ENCODE measurements around the gene SURF1. TPM values are rescaled to one million over a fixed set of nuclear protein-coding genes. Genes with fewer than 3 reads are reported as not detected.
A peak's percentile ranks its signal among the peaks of the same experiment; 100 is the strongest.

SURF1 gene
- total RNA-seq, 1 experiment from 2014 or later = 28.1 TPM

DNA sequence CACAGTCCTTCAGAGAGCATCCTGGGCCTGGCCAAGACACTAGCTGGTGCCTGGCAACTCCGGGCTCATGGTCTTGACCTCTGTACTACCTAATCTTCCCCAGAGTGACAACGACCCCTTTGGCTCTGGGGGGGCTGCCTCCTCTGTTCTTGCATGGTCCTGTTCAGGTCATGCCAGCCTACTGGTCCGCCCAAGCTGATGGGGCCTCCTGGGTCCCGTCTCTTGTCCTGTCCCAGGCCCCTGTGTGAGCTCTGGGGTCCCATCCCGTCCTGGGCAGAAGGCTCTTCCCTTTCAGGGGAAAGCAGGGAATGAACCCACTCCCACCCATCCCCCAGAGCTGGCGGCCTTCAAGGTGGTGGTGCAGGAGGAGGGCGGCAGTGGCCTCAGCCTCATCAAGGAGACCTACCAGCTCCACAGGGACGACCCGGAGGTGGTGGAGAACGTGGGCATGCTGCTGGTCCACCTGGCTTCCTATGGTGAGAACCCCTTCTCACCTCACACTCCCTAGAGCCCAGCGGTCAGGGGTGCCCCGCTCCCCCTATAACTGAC is 48.2 kb upstream of the SURF1 start:
- ChIA-PET POLR2A (ENCODE audit: unreplicated experiment) (no interaction called here), CTCF (no interaction called here)
- Histone ChIP-seq H3K4me2 (ENCODE audit: low read length) (no peak overlapping the region), H3K79me2 (ENCODE audit: low read length) (no peaks in the 10 kb centered on the region), H3K27me3 (ENCODE audit: low read length) (no peaks in the 10 kb centered on the region), H3K9me3 (ENCODE audit: low read length) (no peaks in the 10 kb centered on the region), H3K4me1 (ENCODE audit: insufficient read depth, low read length) (no peaks in the 10 kb centered on the region), H3K9ac (ENCODE audit: low read length) (no peak overlapping the region), H3K4me3 (ENCODE audit: low read length) (no peak overlapping the region), H2AFZ (ENCODE audit: low read length) (no peak overlapping the region), H4K20me1 (ENCODE audit: low read length) (no peaks in the 10 kb centered on the region), H3F3A (ENCODE audit: low read length, unreplicated experiment) (no peaks in the 10 kb centered on the region), H3K36me3 (ENCODE audit: low read depth, low read length) (peaks cover 17% of the 10 kb centered on the region; the same call in 1 of the 2 replicates), H3K9me2 (replicated peaks; ENCODE audit: low read length) (no peaks in the 10 kb centered on the region), H3K27ac (ENCODE audit: low read length) (no peak overlapping the region)
- no peak for ATAC-seq
- intact Hi-C loops (cut with micrococcal nuclease) = no loop called here
- DNase-seq = no peak
- TF ChIP-seq EZH2phosphoT487 (IDR thresholded peaks at IDR 0.05; ENCODE audit: borderline replicate concordance, low read length) (no peak), EZH2 (IDR thresholded peaks at IDR 0.05; ENCODE audit: low read length, unreplicated experiment) (no peak)
- TF ChIP-seq, protein P1, sequence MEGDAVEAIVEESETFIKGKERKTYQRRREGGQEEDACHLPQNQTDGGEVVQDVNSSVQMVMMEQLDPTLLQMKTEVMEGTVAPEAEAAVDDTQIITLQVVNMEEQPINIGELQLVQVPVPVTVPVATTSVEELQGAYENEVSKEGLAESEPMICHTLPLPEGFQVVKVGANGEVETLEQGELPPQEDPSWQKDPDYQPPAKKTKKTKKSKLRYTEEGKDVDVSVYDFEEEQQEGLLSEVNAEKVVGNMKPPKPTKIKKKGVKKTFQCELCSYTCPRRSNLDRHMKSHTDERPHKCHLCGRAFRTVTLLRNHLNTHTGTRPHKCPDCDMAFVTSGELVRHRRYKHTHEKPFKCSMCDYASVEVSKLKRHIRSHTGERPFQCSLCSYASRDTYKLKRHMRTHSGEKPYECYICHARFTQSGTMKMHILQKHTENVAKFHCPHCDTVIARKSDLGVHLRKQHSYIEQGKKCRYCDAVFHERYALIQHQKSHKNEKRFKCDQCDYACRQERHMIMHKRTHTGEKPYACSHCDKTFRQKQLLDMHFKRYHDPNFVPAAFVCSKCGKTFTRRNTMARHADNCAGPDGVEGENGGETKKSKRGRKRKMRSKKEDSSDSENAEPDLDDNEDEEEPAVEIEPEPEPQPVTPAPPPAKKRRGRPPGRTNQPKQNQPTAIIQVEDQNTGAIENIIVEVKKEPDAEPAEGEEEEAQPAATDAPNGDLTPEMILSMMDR (conservative IDR thresholded peaks at IDR 0.05; ENCODE audit: low read depth, low read length) = no peak
- no TSS peak for BruUV-seq (replicated peaks)

- ATAC-seq (peak; percentile 48), DNase-seq (peak; percentile 51)
- POLR2A ChIA-PET (ENCODE audit: unreplicated experiment) = no interaction called here
Observed at GRCh38 chr9:133403766-133404453, 47.6 kb upstream of the SURF1 start.

More at GRCh38 chr9:133403766-133404453, 47.6 kb upstream of the SURF1 start:
- TF ChIP-seq, protein P1 (conservative IDR thresholded peaks at IDR 0.05; ENCODE audit: low read depth, low read length) = peak; percentile 70
- TF ChIP-seq EZH2 (IDR thresholded peaks at IDR 0.05; ENCODE audit: low read length, unreplicated experiment) (no peak), EZH2phosphoT487 (IDR thresholded peaks at IDR 0.05; ENCODE audit: borderline replicate concordance, low read length) (no peak)
- H3K4me3 ChIP-seq (ENCODE audit: low read length) = no peak overlapping the region
- H2AFZ ChIP-seq (ENCODE audit: low read length) = no peak overlapping the region
- no peaks in the 10 kb centered on the region for H3K27me3 ChIP-seq (ENCODE audit: low read length)
- H3K9me2 ChIP-seq (replicated peaks; ENCODE audit: low read length) = no peaks in the 10 kb centered on the region
- no peaks in the 10 kb centered on the region for H3F3A ChIP-seq (ENCODE audit: low read length, unreplicated experiment)
- no peak overlapping the region for H3K27ac ChIP-seq (ENCODE audit: low read length)
- H3K9me3 ChIP-seq (ENCODE audit: low read length) = no peaks in the 10 kb centered on the region
- H3K9ac ChIP-seq (ENCODE audit: low read length) = no peak overlapping the region
- no peaks in the 10 kb centered on the region for H3K4me1 ChIP-seq (ENCODE audit: insufficient read depth, low read length)
- no peaks in the 10 kb centered on the region for H4K20me1 ChIP-seq (ENCODE audit: low read length)
- BruUV-seq (replicated peaks) = no TSS peak
- no peaks in the 10 kb centered on the region for H3K79me2 ChIP-seq (ENCODE audit: low read length)
- H3K4me2 ChIP-seq (ENCODE audit: low read length) = no peak overlapping the region
- CTCF ChIA-PET = no interaction called here
- peaks cover 17% of the 10 kb centered on the region; the same call in 1 of the 2 replicates for H3K36me3 ChIP-seq (ENCODE audit: low read depth, low read length)
- intact Hi-C loops (cut with micrococcal nuclease) = no loop called here
